HepG2 (cell line): ENCODE measurements around the gene GOT2. TPM values are rescaled to one million over a fixed set of nuclear protein-coding genes. Genes with fewer than 3 reads are reported as not detected.

Experiments used
- AHR ChIP-seq: IDR thresholded peaks from 2 replicates; pipeline ENCODE4 v1.6.1; 2018; ENCODE audit warnings: missing genetic modification reagents, missing compliant biosample characterization
- GFI1 ChIP-seq: sonication (generic); formaldehyde crosslinking; IDR thresholded peaks from 2 replicates; pipeline ENCODE4 v1.5.0; 2020; ENCODE audit warnings: missing genetic modification reagents, mild to moderate bottlenecking, borderline replicate concordance
- HDAC1 ChIP-seq: sonication (generic); formaldehyde crosslinking; IDR thresholded peaks from 2 replicates; pipeline ENCODE4 v1.5.1; 2020; ENCODE audit warnings: mild to moderate bottlenecking, missing genetic modification reagents
- HDAC2 ChIP-seq: sonication (generic); formaldehyde crosslinking; IDR thresholded peaks from 2 replicates; pipeline ENCODE4 v1.4.0; 2020; ENCODE audit warnings: missing genetic modification reagents
- KDM2A ChIP-seq: sonication (generic); formaldehyde crosslinking; IDR thresholded peaks from 2 replicates; pipeline ENCODE4 v1.4.0; 2020; ENCODE audit warnings: low read depth, missing genetic modification reagents, borderline replicate concordance
- MEF2D ChIP-seq: sonication (generic); formaldehyde crosslinking; IDR thresholded peaks from 2 replicates; pipeline ENCODE4 v1.5.1; 2020; ENCODE audit warnings: mild to moderate bottlenecking, missing genetic modification reagents
- NCOA2 ChIP-seq: sonication (generic); formaldehyde crosslinking; IDR thresholded peaks from 2 replicates; pipeline ENCODE4 v1.8.0; 2022; ENCODE audit warnings: inconsistent platforms
- SNAPC2 ChIP-seq: sonication (generic); formaldehyde crosslinking; IDR thresholded peaks from 2 replicates; pipeline ENCODE4 v1.8.1; 2022; ENCODE audit warnings: mild to moderate bottlenecking, missing genetic modification reagents
- ZFP37 ChIP-seq: sonication (generic); formaldehyde crosslinking; IDR thresholded peaks from 2 replicates; pipeline ENCODE4 v1.4.0; 2020; ENCODE audit warnings: missing genetic modification reagents, borderline replicate concordance
- ZNF367 ChIP-seq: sonication (generic); formaldehyde crosslinking; IDR thresholded peaks from 2 replicates; pipeline ENCODE4 v1.4.0; 2020; ENCODE audit warnings: missing genetic modification reagents, borderline replicate concordance
- ZNF543 ChIP-seq: sonication (generic); formaldehyde crosslinking; IDR thresholded peaks from 2 replicates; pipeline ENCODE4 v1.4.0; 2020; ENCODE audit warnings: mild to moderate bottlenecking, missing genetic modification reagents
- ZNF558 ChIP-seq: sonication (generic); formaldehyde crosslinking; IDR thresholded peaks from 2 replicates; pipeline ENCODE4 v1.9.0; 2022; ENCODE audit warnings: mild to moderate bottlenecking, missing genetic modification reagents, borderline replicate concordance
- ZNF619 ChIP-seq: sonication (generic); formaldehyde crosslinking; IDR thresholded peaks from 2 replicates; pipeline ENCODE4 v1.4.0; 2020; ENCODE audit warnings: mild to moderate bottlenecking, missing genetic modification reagents
- ZSCAN31 ChIP-seq: sonication (generic); formaldehyde crosslinking; IDR thresholded peaks from 2 replicates; pipeline ENCODE4 v1.5.0; 2020; ENCODE audit warnings: low read depth, mild to moderate bottlenecking, missing genetic modification reagents
- polyA plus RNA-seq, 8 experiments: library from polyadenylated mRNA; depleted of rRNA in 3 of 8; stranded (reverse) in 7 of 8; unstranded in 1 of 8; fragments of >200 nt; fragmentation: Illumina TruSeq in 4 of 8; extraction: Trizol in 4 of 8; gene quantifications; 2 replicates each; pipeline versions ENCODE4 v1.2.1 to v1.2.3, GENCODE V29; 2011 to 2016; ENCODE audit warnings: low read depth in 4 of 8, missing spikeins in 1 of 8, mixed read lengths in 1 of 8; ENCODE audit not compliant: insufficient read depth in 1 of 8
- total RNA-seq, 5 experiments: library from RNA; depleted of rRNA; stranded (reverse); fragments of >200 nt; fragmentation: Illumina TruSeq; extraction: Trizol; gene quantifications; 2 replicates each; pipeline ENCODE4 v1.2.3, GENCODE V29; 2016; ENCODE audit warnings: low read depth in 1 of 5
- TF ChIP-seq, protein P1 (sequence below): sonication (generic); formaldehyde crosslinking; IDR thresholded peaks from 2 replicates; pipeline ENCODE4 v1.8.1; 2023; ENCODE audit warnings: mild to moderate bottlenecking, missing genetic modification reagents, borderline replicate concordance
- TF ChIP-seq, protein P2 (sequence below): sonication (generic); formaldehyde crosslinking; IDR thresholded peaks from 2 replicates; pipeline ENCODE4 v1.5.0; 2020; ENCODE audit warnings: mild to moderate bottlenecking, missing genetic modification reagents, borderline replicate concordance
- TF ChIP-seq, protein P3 (sequence below): sonication (generic); formaldehyde crosslinking; IDR thresholded peaks from 2 replicates; pipeline ENCODE4 v1.4.0; 2020; ENCODE audit warnings: missing genetic modification reagents, borderline replicate concordance
- TF ChIP-seq, protein P4 (sequence below): sonication (generic); formaldehyde crosslinking; IDR thresholded peaks from 2 replicates; pipeline ENCODE4 v1.5.0; 2020; ENCODE audit warnings: mild to moderate bottlenecking, missing genetic modification reagents
- TF ChIP-seq, protein P5 (sequence below): sonication (generic); formaldehyde crosslinking; IDR thresholded peaks from 2 replicates; pipeline ENCODE4 v1.4.0; 2020; ENCODE audit warnings: low read depth, missing genetic modification reagents

GOT2 gene
- total and polyA plus RNA-seq, 2 of the 13 experiments (the other 11 are each of a cell fraction or from before 2014, with no cell fraction given), result 32.6 to 121 TPM

DNA sequence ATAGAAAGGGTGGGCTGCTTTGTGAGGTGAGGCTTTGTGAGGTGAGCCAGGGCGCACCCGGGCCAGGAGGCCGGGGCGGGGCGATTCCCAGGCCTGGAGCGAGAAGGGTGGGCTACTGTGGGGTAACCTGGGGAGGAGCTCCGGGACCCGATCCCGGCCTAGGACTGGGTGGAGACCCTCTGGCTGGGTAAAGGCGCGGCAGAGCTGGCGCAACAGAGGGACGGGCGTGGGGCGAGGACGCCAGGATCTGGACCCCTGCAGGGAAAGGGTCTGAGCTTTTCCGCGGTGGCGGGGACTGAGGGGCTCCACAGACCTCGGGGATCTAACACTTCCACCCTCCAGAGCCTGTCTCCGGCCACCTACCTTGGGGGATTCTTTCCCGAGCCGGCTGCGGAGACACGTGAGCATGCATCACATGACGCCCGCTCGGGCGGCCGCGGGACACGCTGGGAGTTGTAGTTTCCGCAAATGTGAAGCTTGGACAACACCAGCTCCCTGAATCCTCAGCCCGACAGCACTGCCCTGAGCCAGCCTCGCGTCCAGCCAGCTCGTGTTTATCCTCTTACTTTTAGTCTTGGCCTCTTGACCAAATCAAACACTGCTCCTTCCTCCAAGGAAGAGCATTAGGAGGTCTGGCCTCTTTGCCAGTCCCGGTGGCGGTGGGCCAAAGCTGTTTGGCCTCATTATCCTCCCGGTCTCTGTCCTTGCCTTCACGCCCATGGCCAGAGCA, 49.6 kb downstream of the GOT2 start, which contains the start of gene SLC38A7 (continued):
- TF ChIP-seq ZNF367 (peak; percentile 84), AHR (peak; percentile 52; the same call in 1 of the 2 replicates), ZFP37 (CRISPR knock-in tag) (peak; percentile 85; the same call in 1 of the 2 replicates), GFI1 (CRISPR knock-in tag) (0 out of 2 replicates have a peak, but pooled peaks have one; percentile 39), KDM2A (CRISPR knock-in tag) (peak; percentile 87), SNAPC2 (0 out of 2 replicates have a peak, but pooled peaks have one; percentile 63), MEF2D (CRISPR knock-in tag) (no peak; the same call in 1 of the 2 replicates), ZSCAN31 (CRISPR knock-in tag) (no peak; the same call in none of the 2 replicates), ZNF619 (CRISPR knock-in tag) (no peak; the same call in 1 of the 2 replicates), NCOA2 (CRISPR knock-in tag) (peak; percentile 37; the same call in 1 of the 2 replicates), HDAC1 (CRISPR knock-in tag) (peak; percentile 93), ZNF558 (0 out of 2 replicates have a peak, but pooled peaks have one; percentile 58), ZNF543 (CRISPR knock-in tag) (no peak), HDAC2 (CRISPR knock-in tag) (peak; percentile 77; the same call in 1 of the 2 replicates)
- TF ChIP-seq, protein P1, sequence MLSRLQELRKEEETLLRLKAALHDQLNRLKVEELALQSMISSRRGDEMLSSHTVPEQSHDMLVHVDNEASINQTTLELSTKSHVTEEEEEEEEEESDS, result no peak
- TF ChIP-seq, protein P2, sequence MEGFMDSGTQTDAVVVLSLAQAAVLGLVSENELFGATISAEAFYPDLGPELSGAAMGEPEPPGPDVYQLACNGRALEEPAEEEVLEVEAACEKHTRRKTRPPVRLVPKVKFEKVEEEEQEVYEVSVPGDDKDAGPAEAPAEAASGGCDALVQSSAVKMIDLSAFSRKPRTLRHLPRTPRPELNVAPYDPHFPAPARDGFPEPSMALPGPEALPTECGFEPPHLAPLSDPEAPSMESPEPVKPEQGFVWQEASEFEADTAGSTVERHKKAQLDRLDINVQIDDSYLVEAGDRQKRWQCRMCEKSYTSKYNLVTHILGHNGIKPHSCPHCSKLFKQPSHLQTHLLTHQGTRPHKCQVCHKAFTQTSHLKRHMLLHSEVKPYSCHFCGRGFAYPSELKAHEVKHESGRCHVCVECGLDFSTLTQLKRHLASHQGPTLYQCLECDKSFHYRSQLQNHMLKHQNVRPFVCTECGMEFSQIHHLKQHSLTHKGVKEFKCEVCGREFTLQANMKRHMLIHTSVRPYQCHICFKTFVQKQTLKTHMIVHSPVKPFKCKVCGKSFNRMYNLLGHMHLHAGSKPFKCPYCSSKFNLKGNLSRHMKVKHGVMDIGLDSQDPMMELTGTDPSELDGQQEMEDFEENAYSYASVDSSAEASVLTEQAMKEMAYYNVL (CRISPR knock-in tag), result peak; percentile 30; the same call in 1 of the 2 replicates
- TF ChIP-seq, protein P3, sequence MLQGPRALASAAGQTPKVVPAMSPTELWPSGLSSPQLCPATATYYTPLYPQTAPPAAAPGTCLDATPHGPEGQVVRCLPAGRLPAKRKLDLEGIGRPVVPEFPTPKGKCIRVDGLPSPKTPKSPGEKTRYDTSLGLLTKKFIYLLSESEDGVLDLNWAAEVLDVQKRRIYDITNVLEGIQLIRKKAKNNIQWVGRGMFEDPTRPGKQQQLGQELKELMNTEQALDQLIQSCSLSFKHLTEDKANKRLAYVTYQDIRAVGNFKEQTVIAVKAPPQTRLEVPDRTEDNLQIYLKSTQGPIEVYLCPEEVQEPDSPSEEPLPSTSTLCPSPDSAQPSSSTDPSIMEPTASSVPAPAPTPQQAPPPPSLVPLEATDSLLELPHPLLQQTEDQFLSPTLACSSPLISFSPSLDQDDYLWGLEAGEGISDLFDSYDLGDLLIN (CRISPR knock-in tag), result peak; percentile 64; the same call in 1 of the 2 replicates
- TF ChIP-seq, protein P4, sequence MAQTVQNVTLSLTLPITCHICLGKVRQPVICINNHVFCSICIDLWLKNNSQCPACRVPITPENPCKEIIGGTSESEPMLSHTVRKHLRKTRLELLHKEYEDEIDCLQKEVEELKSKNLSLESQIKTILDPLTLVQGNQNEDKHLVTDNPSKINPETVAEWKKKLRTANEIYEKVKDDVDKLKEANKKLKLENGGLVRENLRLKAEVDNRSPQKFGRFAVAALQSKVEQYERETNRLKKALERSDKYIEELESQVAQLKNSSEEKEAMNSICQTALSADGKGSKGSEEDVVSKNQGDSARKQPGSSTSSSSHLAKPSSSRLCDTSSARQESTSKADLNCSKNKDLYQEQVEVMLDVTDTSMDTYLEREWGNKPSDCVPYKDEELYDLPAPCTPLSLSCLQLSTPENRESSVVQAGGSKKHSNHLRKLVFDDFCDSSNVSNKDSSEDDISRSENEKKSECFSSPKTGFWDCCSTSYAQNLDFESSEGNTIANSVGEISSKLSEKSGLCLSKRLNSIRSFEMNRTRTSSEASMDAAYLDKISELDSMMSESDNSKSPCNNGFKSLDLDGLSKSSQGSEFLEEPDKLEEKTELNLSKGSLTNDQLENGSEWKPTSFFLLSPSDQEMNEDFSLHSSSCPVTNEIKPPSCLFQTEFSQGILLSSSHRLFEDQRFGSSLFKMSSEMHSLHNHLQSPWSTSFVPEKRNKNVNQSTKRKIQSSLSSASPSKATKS, result no peak
- TF ChIP-seq, protein P5, sequence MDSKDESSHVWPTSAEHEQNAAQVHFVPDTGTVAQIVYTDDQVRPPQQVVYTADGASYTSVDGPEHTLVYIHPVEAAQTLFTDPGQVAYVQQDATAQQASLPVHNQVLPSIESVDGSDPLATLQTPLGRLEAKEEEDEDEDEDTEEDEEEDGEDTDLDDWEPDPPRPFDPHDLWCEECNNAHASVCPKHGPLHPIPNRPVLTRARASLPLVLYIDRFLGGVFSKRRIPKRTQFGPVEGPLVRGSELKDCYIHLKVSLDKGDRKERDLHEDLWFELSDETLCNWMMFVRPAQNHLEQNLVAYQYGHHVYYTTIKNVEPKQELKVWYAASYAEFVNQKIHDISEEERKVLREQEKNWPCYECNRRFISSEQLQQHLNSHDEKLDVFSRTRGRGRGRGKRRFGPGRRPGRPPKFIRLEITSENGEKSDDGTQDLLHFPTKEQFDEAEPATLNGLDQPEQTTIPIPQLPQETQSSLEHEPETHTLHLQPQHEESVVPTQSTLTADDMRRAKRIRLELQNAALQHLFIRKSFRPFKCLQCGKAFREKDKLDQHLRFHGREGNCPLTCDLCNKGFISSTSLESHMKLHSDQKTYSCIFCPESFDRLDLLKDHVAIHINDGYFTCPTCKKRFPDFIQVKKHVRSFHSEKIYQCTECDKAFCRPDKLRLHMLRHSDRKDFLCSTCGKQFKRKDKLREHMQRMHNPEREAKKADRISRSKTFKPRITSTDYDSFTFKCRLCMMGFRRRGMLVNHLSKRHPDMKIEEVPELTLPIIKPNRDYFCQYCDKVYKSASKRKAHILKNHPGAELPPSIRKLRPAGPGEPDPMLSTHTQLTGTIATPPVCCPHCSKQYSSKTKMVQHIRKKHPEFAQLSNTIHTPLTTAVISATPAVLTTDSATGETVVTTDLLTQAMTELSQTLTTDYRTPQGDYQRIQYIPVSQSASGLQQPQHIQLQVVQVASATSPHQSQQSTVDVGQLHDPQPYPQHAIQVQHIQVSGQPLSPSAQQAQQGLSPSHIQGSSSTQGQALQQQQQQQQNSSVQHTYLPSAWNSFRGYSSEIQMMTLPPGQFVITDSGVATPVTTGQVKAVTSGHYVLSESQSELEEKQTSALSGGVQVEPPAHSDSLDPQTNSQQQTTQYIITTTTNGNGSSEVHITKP, result 0 out of 2 replicates have a peak, but pooled peaks have one; percentile 55
